ENCODE measurements around the gene DPM1.

DNA sequence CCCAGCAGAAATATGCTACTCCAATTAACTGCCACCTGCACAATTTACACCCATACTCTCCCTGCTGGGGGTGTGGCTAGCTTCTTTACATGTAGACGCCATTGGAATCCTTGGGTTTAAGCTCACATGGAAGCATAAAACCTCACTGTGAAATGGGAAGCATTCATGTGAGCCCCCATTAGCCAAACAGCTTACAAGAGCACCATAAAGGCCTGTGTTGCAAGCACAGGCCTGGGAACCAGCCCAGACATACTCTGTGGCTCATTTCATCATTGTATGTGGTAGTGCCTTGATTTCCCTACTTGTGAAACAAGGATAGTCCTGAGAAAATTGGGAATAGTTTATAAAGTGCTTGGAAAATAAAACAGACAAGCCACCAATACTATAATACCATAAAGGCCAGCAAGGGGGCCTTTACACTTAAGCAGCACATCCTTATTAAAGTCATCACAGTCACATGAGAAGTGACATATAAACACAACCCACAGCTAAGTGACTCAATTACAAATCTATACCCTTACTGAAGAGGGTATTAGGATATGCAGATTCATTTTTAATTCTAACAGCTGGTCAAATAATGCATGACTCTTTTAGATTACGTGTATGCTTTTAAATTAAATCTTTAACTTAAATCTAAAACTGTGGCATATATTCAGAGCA lies 33.9 kb downstream of the DPM1 start:
- TF ChIP-seq CTCF (IDR thresholded peaks at IDR 0.05; ENCODE audit: poor library complexity, severe bottlenecking) (no peak), EZH2 (IDR thresholded peaks at IDR 0.05; ENCODE audit: borderline replicate concordance, insufficient read depth, low read length, poor library complexity, severe bottlenecking) (no peak), SMC3 (conservative IDR thresholded peaks at IDR 0.05; ENCODE audit: poor library complexity) (no peak), TAF1 (IDR thresholded peaks at IDR 0.05; ENCODE audit: low read depth) (no peak)
